GM19372 (cell line): Measurements from ENCODE around the gene NPTXR.
A peak's percentile ranks its signal among the peaks of the same experiment; 100 is the strongest.

Experiments used
- ATAC-seq: cut with Tn5 transposase; IDR thresholded peaks from one replicate; pipeline ENCODE4 v1.9.1; 2021; ENCODE audit warnings: mild to moderate bottlenecking, low read depth, moderate library complexity; ENCODE audit not compliant: unreplicated experiment

The NPTXR gene

GRCh38 chr22:38843657-38844314, at the start of gene NPTXR:
TSS of gene NPTXR (minus strand) at chr22:38844028.
- no peak for ATAC-seq

- no peak for ATAC-seq
These were observed 47.4 kb upstream of the NPTXR start for GRCh38 chr22:38891256-38891655.

- ATAC-seq = no peak
These were observed 46.5 kb upstream of the NPTXR start for GRCh38 chr22:38890377-38890776.

- ATAC-seq = no peak
These were observed 42.5 kb upstream of the NPTXR start for GRCh38 chr22:38886333-38886732.

- ATAC-seq = no peak
These were observed 39.3 kb upstream of the NPTXR start for GRCh38 chr22:38882972-38883622.

GRCh38 chr22:38881997-38882879, 38.4 kb upstream of the NPTXR start:
- ATAC-seq = no peak

- no peak for ATAC-seq
These were observed 37.6 kb upstream of the NPTXR start for GRCh38 chr22:38881464-38881871.

GRCh38 chr22:38879961-38880360, 36.1 kb upstream of the NPTXR start:
- no peak for ATAC-seq

- ATAC-seq = no peak
These were observed 35.4 kb upstream of the NPTXR start for GRCh38 chr22:38879108-38879729.

GRCh38 chr22:38878001-38878400, 34.2 kb upstream of the NPTXR start:
- ATAC-seq = no peak

GRCh38 chr22:38874529-38875222, 30.8 kb upstream of the NPTXR start:
- no peak for ATAC-seq

- no peak for ATAC-seq
These were observed 29.9 kb upstream of the NPTXR start for GRCh38 chr22:38873469-38874411.

- ATAC-seq = no peak
These were observed 29.0 kb upstream of the NPTXR start for GRCh38 chr22:38872831-38873248.

GRCh38 chr22:38872172-38872830, 28.5 kb upstream of the NPTXR start, which contains the start of gene CBX6:
TSS of gene CBX6 (minus strand) at chr22:38872216. CDS start at chr22:38872190, 26 bp downstream.
- peak; percentile 70 for ATAC-seq

GRCh38 chr22:38871360-38872171, 27.7 kb upstream of the NPTXR start:
- peak; percentile 34 for ATAC-seq

- ATAC-seq = no peak
These were observed 27.0 kb upstream of the NPTXR start for GRCh38 chr22:38870791-38871359.

GRCh38 chr22:38870312-38870741, 26.5 kb upstream of the NPTXR start:
- no peak for ATAC-seq
